Posterior vena cava (tissue), 2 donors: Measurements from ENCODE around the gene IL1RAPL2. TPM values are rescaled to one million over a fixed set of nuclear protein-coding genes. Genes with fewer than 3 reads are reported as not detected.
"Not testable (repeated sequence)": the region's sequence is repeated elsewhere in the genome, so short reads cannot be mapped to it uniquely, and the experiment has no call there.

Source experiments
- DNase-seq: peaks from one replicate; pipeline ENCODE4 v3.0.0-alpha.2; 2020; ENCODE audit warnings: low spot score
- intact Hi-C, 2 donors: fragments of 100-400 bp; cut with DNase I; formaldehyde crosslinking; loops; one replicate each; pipeline versions ENCODE4 v1.14.1 to v1.14.2; 2022 to 2023
- long read RNA-seq, 2 donors: library from polyadenylated mRNA; unstranded; transcript quantifications; one replicate each; pipeline ENCODE4 v2.0.0, GENCODE V29; 2020 to 2021
- total RNA-seq, 2 donors: library from RNA; stranded (reverse); fragmentation: NEBNext Ultra II Directional; extraction: Animal tissue kit (Norgen Biotek cat#: 25700); gene quantifications; one replicate each; pipeline ENCODE4 v1.2.1, GENCODE V29; 2021
- donor health status: DM: yes; HTN: yes; CAD: no.
- donor health status: DM: yes; HTN: yes; CAD: no.

The IL1RAPL2 gene
- total RNA-seq, result under 1 TPM in 1 of 2 donors, not detected in 1; 0.10 TPM
- long read RNA-seq, donor 1, result 0 reads
- long read RNA-seq, donor 2, result 0 reads

GRCh38 chrX:104565791-104566680 is at the start of gene IL1RAPL2:
Gene IL1RAPL2, plus strand, starts transcription at chrX:104566199.
- intact Hi-C loops, result no loop called here
- DNase-seq, result peak; percentile 73

GRCh38 chrX:104522386-104522785 is 43.6 kb upstream of the IL1RAPL2 start:
- intact Hi-C loops, result no loop called here
- DNase-seq, result no peak

- no peak for DNase-seq
- intact Hi-C loops, result no loop called here
Measured at GRCh38 chrX:104523858-104524257, 42.1 kb upstream of the IL1RAPL2 start.

GRCh38 chrX:104539081-104539480 is 26.9 kb upstream of the IL1RAPL2 start:
- no peak for DNase-seq
- intact Hi-C loops, result no loop called here

GRCh38 chrX:104542447-104542846 is 23.6 kb upstream of the IL1RAPL2 start:
- intact Hi-C loops, DNase-seq: not testable (repeated sequence)

GRCh38 chrX:104564335-104564734 is 1.7 kb upstream of the IL1RAPL2 start:
- intact Hi-C loops, result no loop called here

GRCh38 chrX:104564921-104565703 is 887 bp upstream of the IL1RAPL2 start:
- intact Hi-C loops, result no loop called here
- no peak for DNase-seq

More at GRCh38 chrX:104564335-104564734, 1.7 kb upstream of the IL1RAPL2 start:
- no peak for DNase-seq

- intact Hi-C loops, result no loop called here
- DNase-seq, result no peak
Measured at GRCh38 chrX:104566681-104567501, 892 bp downstream of the IL1RAPL2 start.

GRCh38 chrX:104567506-104567905 is 1.5 kb downstream of the IL1RAPL2 start:
- intact Hi-C loops, result no loop called here
- peak; percentile 72 for DNase-seq

GRCh38 chrX:104568304-104568915 is 2.4 kb downstream of the IL1RAPL2 start:
- intact Hi-C loops, result no loop called here
- no peak for DNase-seq

- intact Hi-C loops, result no loop called here
- DNase-seq, result no peak
Measured at GRCh38 chrX:104618106-104618895, 52.3 kb downstream of the IL1RAPL2 start.

GRCh38 chrX:104621781-104622180 is 55.8 kb downstream of the IL1RAPL2 start:
- intact Hi-C loops, result no loop called here
- DNase-seq, result no peak

- intact Hi-C loops, result no loop called here
- DNase-seq, result no peak
Measured at GRCh38 chrX:104641176-104641575, 75.2 kb downstream of the IL1RAPL2 start.

- peak; percentile 58 for DNase-seq
- intact Hi-C loops, result no loop called here
Measured at GRCh38 chrX:104647084-104647483, 81.1 kb downstream of the IL1RAPL2 start.

- intact Hi-C loops, result no loop called here
- DNase-seq, result no peak
Measured at GRCh38 chrX:104659005-104659744, 93.2 kb downstream of the IL1RAPL2 start.

GRCh38 chrX:104660092-104660491 is 94.1 kb downstream of the IL1RAPL2 start:
- no peak for DNase-seq
- intact Hi-C loops, result no loop called here

GRCh38 chrX:104662694-104663093 is 96.7 kb downstream of the IL1RAPL2 start:
- intact Hi-C loops, result no loop called here
- no peak for DNase-seq

- intact Hi-C loops, result no loop called here
- no peak for DNase-seq
Measured at GRCh38 chrX:104665691-104666090, 99.7 kb downstream of the IL1RAPL2 start.
